Loucy (cell line): Measurements from ENCODE around the gene GOLIM4.

Experiments
- CTCF ChIP-seq: fragments of 200-600 bp; sonication (generic); conservative IDR thresholded peaks from 2 replicates; pipeline ENCODE4 v1.5.1; 2014; ENCODE audit warnings: mild to moderate bottlenecking, antibody characterized with exemption, low read length
- EZH2phosphoT487 ChIP-seq: fragments of 200-600 bp; IDR thresholded peaks from 2 replicates; pipeline ENCODE4 v1.6.1; 2018; ENCODE audit warnings: antibody characterized with exemption, mild to moderate bottlenecking, moderate library complexity, borderline replicate concordance

GRCh38 chr3:168061332-168061996 is 34.3 kb downstream of the GOLIM4 start:
- peak; percentile 53 for TF ChIP-seq CTCF
- TF ChIP-seq EZH2phosphoT487 = no peak
